GM12891 (cell line): ENCODE measurements around the gene SCAPER.
"Not testable (repeated sequence)": the region's sequence is repeated elsewhere in the genome, so short reads cannot be mapped to it uniquely, and the experiment has no call there.

Source experiments
- DNase-seq: peaks from one replicate; pipeline ENCODE4 v3.0.0; 2011; ENCODE audit warnings: low spot score; ENCODE audit not compliant: insufficient read length
- FAIRE-seq: peaks from 2 replicates; lab custom pipeline; 2011; peaks lifted over from hg19 to GRCh38; lab: Jason Lieb, UNC
- PAX5 ChIP-seq: IDR thresholded peaks from 2 replicates; pipeline ENCODE4 v1.6.1; 2011; ENCODE audit warnings: low read length, moderate library complexity, mild to moderate bottlenecking; ENCODE audit not compliant: insufficient read depth, severe bottlenecking
- POLR2A ChIP-seq: IDR thresholded peaks from 2 replicates; pipeline ENCODE4 v1.6.1; 2011; ENCODE audit warnings: low read depth, low read length, control low read depth
- POLR2AphosphoS5 ChIP-seq: IDR thresholded peaks from 2 replicates; pipeline ENCODE4 v1.6.1; 2011; ENCODE audit warnings: low read depth, low read length, control low read depth
- POU2F2 ChIP-seq: IDR thresholded peaks from 2 replicates; pipeline ENCODE4 v1.6.1; 2011; ENCODE audit warnings: low read depth, mild to moderate bottlenecking, control low read depth, low read length, moderate library complexity
- SPI1 ChIP-seq: IDR thresholded peaks from 2 replicates; pipeline ENCODE4 v1.6.1; 2011; ENCODE audit warnings: low read depth, low read length, control low read depth
- TAF1 ChIP-seq: IDR thresholded peaks from 2 replicates; pipeline ENCODE4 v1.6.1; 2011; ENCODE audit warnings: low read depth, low read length, control low read depth

Gene SCAPER

GRCh38 chr15:76460347-76460746 lies 444.8 kb downstream of the SCAPER start:
- FAIRE-seq: no peak
- TF ChIP-seq TAF1: no peak
- no peak for TF ChIP-seq SPI1
- no peak for TF ChIP-seq PAX5
- no peak for TF ChIP-seq POLR2A
- no peak for TF ChIP-seq POU2F2
- TF ChIP-seq POLR2AphosphoS5: no peak
- DNase-seq: no peak

DNA sequence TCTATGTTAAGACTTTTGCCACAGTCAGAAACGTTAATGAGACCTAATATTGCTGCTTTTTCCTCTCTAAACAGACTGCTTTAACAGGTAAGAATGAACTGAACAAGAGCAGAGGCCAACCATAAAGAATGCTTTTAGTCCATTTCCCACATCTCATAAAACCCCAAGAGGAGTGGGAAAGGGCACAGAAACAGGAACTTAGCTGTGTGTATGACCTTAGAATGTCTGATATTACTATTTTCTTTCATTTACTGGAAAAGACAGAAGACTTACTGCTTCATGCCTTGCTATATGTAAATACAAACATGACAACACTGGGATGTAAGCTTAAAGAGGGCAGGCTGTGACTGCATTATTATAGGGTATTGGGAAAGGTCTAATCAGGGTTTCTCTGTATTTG lies 453.6 kb downstream of the SCAPER start:
- no peak for TF ChIP-seq SPI1
- TF ChIP-seq POLR2A: no peak
- TF ChIP-seq TAF1: no peak
- no peak for TF ChIP-seq POLR2AphosphoS5
- no peak for TF ChIP-seq PAX5
- TF ChIP-seq POU2F2: no peak
- no peak for DNase-seq
- FAIRE-seq: no peak

GRCh38 chr15:76449455-76449854 lies 455.7 kb downstream of the SCAPER start:
- TF ChIP-seq POLR2AphosphoS5 (no peak), PAX5 (no peak), POLR2A (no peak), TAF1 (no peak), POU2F2 (no peak), SPI1 (no peak)
- no peak for FAIRE-seq
- DNase-seq: no peak

DNA sequence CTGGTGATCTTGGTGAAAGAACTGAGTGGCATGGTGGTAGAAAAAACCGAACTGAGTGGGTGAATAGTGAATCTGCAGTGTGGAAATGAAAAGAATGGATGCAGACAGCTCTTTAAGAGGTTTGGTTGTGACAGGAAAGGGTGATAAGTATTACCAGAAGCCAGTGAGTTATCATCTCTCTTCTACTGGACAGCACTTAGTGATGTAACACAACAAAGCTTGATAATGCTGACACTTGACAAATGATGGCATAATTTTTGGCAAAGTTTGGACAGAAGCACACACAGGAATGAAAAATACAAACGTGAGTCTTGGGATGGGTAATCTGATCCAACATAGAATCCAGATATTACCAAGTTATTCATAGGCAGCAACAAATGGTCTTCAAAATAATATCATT lies 456.4 kb downstream of the SCAPER start:
- FAIRE-seq: no peak
- TF ChIP-seq POLR2AphosphoS5 (no peak), SPI1 (no peak), POLR2A (no peak), PAX5 (no peak), TAF1 (no peak), POU2F2 (no peak)
- DNase-seq: no peak

DNA sequence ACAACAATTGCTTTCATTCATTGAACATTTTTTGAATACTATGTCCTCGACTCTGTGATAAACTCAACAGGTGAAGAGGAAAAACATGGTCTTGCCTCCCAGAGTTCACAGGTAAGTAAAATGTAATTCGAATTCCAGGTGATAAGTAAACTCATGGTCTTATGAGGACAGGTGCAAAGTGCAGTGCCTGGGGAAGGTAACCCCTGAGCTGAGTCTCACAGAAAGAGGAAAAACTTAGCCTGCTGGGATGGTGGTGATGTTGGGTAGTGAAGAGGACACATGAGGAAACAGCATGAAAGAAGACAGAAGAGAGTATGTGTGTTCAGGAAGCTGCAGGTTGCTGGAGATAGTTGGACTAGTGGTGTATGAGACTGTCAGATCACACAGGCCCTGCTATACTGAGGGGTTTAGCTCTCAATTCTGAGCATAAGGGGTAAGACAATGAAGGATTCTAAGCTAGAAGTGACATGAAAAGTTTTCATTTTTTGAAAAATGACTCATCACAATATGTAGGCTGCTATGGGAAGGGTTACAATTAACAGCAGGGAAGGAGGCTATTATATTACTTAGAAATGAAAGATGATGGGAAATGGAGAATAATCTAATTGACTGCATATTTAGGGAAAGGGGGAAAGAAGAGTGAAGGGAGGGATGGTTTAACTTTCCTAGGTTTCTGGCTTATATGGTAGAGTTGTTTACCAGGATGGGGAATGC lies 457.3 kb downstream of the SCAPER start:
- no peak for DNase-seq
- no peak for FAIRE-seq
- no peak for TF ChIP-seq POLR2AphosphoS5
- no peak for TF ChIP-seq POU2F2
- no peak for TF ChIP-seq PAX5
- TF ChIP-seq POLR2A: no peak
- no peak for TF ChIP-seq SPI1
- TF ChIP-seq TAF1: no peak

GRCh38 chr15:76440441-76440840 lies 464.7 kb downstream of the SCAPER start:
- FAIRE-seq (no peak), DNase-seq (no peak)
- TF ChIP-seq POLR2A: no peak
- no peak for TF ChIP-seq POLR2AphosphoS5
- TF ChIP-seq TAF1: no peak
- TF ChIP-seq PAX5: no peak
- no peak for TF ChIP-seq POU2F2

DNA sequence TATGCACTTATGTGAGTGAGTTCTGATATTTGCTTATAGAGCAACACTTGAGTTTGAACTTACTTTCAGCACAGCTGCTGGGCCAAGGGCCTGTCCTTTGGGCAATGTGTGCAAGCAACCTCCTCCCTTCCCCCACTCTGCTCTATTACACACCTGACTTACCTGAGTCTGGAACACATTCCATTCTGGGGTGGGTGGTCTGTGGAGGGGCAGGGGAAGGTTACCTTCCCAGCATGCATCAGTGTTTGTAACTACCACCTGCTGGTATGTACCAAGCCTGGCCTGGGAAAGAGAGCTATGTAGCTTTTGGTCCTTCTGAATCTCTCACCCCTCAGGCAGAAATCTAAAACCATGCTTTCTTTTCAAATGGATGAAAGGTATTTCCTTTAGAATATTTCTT lies 465.6 kb downstream of the SCAPER start:
- FAIRE-seq (peak; percentile 9), DNase-seq (no peak)
- TF ChIP-seq PAX5: no peak
- no peak for TF ChIP-seq TAF1
- TF ChIP-seq POLR2AphosphoS5: no peak
- TF ChIP-seq POU2F2: no peak
- TF ChIP-seq SPI1: no peak
- no peak for TF ChIP-seq POLR2A

DNA sequence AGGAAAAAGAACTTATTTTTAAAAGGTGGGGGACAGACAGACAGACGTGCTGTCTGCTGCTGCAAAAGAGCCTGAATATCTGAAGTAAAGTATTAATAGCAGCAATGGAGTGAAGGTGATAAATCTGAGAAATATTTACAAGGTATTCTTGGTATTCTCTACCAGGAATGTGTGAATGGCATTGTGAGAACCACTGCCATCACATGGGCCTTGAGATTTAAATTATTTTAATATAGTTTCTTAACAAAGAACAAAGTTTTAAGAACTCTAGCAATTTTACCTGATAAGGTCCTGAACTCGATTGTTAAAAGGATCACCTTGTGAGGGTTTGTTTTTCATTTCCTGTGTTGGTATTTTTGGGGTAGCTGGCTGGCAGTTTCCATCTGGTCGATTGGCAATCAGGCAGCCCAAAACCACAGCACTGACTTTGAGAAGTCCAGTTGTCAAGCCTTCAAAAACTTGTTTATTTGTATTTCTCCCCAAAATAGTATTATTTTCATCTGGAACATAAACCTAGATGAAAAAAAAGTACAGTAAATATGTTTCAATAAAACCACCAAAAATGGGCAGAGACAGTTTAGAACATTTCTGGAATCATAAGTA lies 471.2 kb downstream of the SCAPER start:
- DNase-seq: no peak
- TF ChIP-seq POU2F2 (no peak), POLR2AphosphoS5 (no peak), TAF1 (no peak), SPI1 (no peak), PAX5 (no peak), POLR2A (no peak)
- no peak for FAIRE-seq

DNA sequence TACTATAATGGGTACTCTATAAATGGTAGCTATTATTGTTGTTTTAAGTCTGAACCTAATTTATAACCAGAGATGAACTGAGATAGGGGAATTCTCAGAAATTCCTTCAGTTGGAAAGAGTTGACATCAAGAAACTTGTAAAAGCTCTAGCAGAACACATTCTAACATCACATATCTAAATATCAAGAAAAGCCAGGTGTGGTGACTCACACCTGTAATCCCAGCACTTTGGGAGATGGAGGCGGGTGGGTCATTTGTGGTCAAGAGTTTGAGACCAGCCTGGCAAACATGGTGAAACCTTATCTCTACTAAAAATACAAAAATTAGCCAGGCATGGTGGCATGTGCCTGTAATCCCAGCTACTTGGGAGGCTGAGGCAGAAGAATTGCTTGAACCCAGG lies 472.1 kb downstream of the SCAPER start:
- FAIRE-seq, DNase-seq: not testable (repeated sequence)

- DNase-seq (no peak), FAIRE-seq (no peak)
- TF ChIP-seq POLR2AphosphoS5 (no peak), POU2F2 (no peak), POLR2A (no peak), TAF1 (no peak)
These were observed 472.5 kb downstream of the SCAPER start for GRCh38 chr15:76432604-76433003.
